ENCODE measurements around the gene TPP2.

Gene TPP2

DNA sequence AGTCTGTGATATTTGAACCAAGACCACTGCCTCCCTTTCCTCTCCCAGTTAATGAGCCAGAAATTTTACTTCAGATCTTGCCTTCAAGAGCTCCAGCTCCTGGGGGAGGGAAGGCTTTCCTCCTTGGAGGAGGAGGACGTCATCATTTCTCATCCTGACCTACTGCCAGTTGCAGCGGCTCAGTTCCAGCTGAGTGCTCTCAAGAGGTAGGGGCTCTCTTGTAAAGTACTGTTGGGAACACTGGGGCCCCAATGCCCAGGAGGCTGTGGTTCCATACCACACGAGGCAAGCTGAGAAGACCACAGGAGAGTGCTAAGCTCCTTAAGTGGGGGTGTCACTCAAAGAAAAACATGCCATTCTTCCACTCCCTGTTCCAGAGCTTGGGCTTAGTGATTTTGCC, 61.9 kb downstream of the TPP2 start:
- DNase-seq = no peak

DNA sequence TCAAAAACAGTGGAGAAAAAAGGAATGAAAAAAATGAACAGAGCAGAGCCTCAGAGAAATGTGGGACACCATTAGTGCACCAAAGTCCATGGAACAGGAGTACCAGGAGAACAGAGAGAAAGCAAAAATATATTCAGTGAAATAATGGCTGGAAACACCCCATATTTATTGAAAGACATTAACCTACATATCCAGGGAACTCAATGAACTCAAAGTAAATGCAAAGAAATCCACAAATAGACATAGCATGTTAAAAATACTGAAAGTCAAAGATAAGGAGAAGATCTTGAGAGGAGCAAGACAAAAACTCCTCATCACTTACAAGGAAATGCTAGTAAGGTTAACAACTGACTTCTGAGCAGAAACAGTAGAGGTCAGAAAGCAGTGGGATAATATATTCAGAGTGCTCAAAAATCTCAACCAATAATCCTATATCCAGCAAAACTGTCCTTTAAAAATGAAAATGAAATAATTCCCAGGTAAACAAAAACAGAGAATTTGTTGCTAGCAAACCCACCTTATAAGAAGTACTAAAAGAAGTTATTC, 62.5 kb downstream of the TPP2 start:
- no peak for DNase-seq

DNA sequence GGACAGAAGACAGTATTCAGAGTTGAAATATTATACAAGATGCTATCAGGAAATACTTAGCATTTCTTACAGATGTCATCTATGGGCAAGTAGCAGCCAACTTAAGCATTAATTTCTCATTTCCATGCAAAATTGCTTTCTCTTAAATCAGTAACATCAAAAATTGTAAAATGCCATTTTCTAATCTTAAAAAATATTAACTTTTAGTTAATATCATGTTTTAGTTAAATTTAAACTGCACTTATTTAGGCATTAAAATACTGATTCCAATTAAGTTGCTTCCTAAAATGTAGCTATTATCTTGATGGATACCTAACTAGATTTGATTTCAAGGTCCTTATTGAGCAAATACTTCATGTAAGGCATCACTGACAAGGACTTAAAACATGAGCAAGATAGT, 70.2 kb downstream of the TPP2 start:
- DNase-seq = no peak

DNA sequence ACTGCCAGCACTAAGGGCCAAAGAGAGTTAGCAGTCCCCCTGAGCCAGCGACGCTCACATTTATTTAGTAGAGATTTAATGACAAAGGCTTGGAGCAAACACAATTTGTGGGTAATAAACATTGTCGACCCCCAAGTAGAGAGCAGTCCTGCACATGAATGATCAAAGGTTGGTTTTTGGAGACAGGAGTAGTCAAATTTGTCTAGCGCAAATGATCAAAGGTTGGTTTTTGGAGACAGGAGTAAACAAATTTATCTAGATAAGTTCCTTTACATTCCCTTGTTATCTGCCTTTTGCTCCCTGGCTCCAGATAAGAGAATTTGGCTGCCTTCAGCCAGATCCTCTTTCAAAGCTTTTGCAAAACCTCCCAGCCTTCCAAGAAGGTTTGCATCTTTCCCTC, 71.1 kb downstream of the TPP2 start:
- no peak for DNase-seq

DNA sequence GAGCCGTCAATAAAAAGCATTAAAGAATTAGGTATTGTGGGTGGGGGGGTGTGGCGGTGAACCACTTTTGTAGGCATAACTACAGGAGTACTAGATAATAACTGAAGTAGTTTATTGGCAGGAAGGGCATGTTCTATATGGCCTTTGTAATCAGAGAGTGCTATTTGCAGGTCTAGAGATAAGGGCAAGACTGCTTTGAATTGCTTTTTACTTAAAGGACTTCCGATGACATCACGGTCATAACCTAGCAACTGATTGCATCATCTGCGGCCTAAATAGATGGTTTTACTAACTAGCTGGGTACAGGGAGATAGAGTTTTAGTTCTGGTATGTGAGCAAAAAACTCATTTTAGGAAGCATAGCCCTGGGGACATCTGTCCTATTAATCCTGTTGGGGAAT, 73.3 kb downstream of the TPP2 start:
- DNase-seq = no peak

DNA sequence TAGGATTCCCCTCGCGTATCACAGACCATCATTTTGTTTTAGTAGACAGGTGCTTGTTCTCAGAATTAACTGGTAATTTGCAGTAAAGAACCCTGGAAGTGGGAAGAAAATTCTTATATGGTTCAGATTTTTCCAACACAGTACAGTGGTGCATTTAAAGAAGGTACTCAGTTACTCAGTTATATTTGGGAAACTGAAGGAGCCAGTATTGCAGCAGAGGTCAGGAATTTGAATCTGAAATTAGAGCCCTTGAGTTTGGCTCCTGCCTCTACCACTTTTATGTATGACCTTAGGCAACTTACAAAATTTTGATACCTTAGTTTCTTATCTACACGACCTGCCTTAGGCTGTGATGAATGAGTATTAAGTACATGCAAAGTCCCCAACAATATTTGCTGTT, 78.3 kb downstream of the TPP2 start:
- DNase-seq = no peak

DNA sequence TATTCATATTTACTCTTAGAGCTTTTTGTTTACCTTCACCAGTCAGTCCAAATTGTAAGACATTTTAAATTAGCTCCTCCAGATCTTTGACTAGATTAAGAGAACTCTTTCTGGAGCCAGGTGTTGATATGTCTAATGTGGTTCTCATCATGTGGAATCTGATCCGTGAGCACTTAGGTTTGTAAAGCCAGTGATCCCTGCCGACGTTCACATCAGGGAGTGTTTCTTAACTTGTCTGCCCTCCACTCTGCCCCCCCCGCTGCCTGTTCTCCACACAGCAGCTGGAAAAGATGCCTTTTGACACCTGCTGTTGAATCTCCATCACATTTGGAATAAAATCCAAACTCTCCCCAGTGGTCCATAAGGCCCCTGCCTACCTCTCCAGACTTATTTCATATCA, 80.3 kb downstream of the TPP2 start:
- no peak for DNase-seq

DNA sequence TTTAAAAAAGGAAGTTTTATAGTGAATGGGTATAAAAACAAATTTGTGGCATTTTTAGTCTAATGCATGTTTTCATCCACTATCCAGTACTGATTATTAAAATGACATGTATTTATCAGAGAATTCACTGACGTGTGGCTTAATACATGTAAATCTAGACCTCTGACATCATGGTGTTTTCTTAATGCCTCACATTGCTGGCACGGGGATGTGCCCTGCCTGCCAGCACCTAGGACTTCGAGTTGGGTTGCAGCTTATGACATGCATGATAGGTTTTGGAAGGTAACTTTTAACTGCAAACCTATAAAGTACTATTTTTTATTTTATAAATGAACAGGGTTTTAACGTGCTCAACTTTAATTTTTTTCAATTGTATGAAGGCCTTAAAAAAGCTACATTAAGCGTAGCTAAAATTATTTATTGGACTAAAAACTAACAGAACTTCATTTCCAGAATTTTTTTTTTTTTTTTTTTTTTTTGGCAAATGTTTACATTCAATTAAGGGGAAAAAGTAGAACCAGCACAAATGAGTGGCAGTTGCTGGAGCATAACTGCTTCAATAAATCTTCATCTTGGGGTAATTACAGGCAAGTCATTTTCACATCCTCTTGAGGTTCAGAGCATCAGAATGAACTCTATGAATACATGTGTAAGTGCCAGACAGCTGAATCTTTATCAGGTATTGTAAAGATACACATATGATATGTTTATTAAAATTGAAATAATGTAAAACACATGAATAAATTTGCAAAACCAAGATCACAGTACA, 81.7 kb downstream of the TPP2 start:
- no peak for DNase-seq

DNA sequence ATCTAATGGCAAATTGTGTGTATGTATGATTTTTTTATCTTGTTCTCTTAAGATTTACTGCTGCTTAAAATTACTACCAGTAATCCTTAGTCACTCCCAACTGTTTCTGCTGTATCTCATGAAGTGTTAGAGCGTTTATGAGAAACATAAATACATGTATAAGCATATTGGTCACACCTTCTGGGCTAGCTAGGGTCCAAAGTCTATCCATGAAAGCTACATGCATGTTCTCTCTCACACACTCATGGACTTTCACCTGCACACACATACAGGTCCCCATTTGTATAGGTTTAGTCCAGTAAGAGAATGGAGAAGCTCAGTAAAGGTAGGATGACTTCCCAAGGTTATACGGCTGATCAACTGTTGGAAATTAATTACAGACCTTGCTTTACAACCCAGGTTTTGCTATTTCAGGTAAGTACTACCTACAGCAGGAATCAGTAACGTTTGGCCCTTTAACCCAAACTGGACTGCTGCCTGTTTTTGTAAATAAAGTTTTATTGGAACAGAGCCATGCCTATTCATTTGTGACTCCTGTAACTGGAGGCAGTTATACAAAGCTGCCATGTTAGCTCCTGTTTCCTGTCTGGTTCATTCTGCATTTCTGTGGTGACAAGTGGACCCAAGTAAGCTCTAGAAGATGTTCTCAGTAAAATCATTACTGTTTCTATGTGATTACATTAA, 82.8 kb downstream of the TPP2 start:
- no peak for DNase-seq

DNA sequence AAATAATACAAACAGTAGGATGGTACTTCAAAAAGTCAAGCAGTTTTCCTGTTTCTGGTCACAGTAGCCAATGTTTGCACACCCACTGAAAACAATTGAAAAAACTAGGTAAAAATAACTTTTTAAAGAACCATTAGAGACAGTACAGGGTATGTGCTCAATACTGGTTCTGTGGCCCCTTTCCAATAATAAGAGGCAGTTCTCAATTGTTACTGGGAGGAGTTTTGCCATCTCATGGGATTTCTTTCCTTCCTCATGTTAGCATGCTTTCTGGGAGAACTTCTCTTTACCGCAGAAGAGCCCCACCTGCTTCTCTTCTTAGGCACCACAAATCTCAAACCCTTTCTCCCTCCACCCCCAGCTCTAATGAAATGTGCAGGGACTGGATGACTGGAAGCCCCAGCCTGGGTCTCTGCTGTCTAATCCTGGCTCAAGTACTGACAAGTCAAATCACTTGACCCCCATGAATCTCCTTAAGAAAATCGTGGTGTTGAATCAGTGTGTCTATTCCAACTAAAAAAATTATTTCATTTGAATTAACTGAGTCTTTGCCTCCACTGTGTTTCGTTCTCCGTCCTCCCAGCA, 83.4 kb downstream of the TPP2 start:
- no peak for DNase-seq

DNA sequence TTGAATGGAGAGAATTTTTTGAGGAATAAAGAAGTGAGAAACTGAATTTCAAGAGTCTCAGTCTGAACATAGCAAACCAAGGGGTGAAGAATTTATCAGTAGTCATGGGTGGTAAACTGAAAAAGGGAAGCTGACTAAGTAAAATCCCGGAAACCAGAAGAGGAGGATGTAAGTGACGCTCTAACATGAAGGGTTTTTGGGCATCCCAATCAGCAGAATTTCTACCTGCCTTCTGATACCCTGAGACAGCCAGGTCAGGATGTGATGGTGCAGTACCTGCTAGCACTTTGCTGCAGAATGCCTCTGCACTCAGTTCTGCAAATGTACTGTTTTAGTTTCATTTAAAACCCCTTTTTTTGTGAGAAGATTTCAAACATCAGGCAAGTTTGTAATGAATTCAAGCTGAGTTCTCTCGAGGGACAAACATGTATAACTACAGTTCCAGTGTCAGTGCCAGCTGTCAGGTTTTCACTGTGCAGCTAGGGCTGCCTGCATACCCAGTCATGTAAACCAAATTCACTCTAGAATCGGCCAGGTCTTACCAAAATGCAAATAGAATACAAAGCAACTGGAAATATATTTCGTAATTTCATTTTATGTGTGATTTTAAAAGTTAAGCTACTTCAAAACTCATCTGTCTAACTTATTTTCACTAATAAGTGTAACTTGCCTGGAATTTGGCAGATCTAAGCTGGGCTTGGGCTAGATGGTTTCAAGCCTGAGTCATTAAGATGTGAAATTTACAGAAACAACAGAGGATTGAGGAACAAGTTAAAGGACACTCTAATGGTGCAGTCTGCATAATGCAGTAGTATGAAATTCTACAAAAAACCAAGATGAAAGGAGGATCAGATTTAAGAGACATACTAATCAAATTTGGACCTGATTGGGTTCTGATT, 84.3 kb downstream of the TPP2 start:
- DNase-seq = no peak

DNA sequence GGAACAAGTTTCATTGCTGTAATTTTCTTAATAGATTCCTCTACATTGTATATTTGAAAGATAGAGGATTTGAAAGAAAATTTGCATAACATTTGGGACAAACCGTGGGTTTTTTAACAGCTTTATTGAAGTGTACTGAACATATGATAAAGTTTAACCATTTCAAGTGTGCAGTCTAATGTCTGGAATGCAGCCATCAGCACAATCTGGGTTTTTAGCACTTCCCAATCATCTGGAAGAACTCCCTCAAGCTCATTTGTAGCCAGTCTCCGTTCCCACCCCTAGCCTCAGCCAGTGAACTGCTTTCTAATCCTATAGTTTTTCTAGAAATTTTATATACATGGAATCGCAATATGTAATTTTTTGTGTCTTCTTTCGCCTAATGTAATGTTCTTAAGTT, 85.4 kb downstream of the TPP2 start:
- no peak for DNase-seq

DNA sequence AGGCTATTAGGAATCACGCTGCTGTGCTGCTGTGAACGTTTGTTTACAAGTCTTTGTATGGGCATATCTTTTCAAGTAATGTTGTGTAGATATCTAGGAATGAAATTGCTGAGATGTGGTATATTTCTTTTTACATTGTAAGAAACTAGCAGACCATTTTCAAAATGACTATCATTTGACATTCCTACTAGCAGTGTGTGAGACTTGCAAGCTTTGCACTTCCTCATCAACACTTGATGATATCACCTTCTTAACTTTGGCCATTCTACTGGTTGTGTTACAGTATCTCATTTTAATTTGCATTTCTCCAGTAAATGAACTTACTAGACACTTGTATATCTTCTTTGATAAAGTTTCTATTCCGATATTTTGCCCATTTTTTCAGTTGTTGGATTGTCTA, 85.9 kb downstream of the TPP2 start:
- no peak for DNase-seq

DNA sequence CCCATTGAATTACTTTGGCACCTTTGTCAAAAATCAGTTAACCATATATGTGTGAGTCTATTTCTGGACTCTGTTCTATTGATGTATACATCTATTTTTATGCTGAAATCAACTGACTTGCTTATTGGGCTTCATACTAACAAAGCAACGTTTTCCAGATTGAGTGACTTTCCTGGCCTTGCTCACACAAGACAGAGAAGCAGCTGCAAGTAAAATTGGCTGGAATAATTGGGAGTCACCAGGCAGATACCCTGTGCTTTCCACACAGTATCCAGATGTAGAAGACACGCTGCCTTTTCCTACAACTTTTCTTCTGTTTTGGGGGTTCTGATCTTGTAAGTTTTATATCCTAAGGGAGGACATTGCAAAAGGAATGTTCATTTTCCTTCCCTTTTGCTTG, 86.9 kb downstream of the TPP2 start:
- no peak for DNase-seq

DNA sequence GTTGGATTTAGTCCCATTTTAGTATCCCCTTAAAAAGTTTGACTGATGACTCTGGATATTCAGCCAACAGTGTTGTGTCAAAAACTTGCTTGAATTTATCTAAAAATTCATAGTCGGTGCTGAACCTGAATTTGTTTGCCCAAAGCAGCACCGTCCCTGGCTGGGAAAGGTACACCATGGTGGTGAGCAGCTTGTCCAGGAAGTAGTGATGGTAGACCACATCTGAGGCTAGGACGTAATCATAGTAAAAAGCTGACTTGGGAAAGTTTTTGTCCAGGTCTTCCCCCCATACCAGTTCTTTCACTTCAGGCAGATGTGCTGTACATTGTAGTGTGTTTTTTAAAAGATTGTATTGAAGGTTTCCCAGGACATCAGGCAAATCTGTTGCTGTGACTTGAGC, 89.2 kb downstream of the TPP2 start:
- DNase-seq = no peak

DNA sequence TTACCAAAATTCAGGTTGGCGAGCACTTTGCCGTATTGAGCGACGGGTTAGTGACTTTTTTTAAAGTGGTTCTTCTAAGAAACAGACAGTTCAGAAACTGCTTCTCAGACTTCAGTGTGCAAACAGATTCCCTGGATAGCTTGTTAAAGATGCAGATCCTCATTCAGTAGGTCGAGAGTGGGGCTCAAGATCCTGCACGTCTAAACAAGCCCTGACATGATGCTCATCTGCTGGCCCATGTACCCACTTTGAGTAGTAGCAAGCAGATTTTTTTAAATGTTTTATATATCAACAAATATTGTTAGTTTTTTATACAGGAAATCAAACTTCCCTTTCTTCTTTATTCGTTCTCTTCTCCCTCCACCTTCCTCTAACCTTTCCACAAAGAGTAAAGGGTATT, 90.7 kb downstream of the TPP2 start:
- no peak for DNase-seq

DNA sequence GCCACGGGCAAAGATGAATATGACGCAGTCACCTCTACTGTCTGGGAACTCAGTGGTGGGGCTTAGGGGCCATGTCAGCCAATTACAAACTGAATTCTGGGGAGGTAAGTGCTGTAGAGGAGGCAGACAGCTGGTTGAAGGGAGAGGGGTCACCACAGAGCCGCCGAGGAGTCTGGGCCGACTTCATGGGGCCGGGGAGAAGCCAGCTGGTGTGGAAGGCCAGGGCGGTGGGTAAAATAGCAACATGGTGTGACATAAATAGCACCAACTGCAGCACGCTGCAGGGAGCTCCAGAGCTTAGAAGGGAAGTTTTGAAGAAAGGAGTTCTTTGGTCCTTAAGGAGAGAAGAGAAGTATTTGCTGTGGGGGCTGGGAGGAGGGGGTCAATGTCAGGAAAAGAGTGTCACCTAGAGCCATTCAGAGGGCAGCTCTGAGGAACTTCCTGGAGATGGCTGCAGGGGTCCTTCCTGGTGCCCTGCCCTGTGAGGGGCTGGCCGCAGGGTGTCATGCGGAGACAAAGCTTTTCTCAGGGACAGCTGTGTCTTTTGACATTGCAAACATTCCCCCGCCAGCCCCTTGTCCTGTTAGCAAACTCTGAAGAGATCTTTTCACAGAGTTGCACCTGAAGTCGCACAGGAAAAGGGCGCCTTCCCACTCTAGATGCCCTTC, 91.7 kb downstream of the TPP2 start:
- DNase-seq = no peak

DNA sequence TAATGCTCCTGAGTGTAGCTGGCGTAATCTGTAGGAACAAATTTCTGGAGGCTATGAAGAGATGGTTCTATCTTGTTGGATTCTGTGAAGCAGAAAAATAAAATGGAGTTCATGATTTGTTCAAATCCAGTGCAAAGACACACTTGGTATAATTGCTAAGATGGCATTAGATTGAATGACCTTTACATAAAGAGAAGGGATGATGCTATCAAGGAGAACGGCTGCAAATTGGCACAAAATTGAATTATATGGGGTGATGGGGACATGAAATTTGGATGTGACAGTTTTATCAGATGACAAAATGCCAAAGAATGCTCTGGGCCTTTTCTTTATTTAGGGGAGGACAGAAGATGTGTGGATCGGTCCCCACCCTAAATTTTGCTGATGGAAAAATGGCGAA, 94.1 kb downstream of the TPP2 start:
- no peak for DNase-seq

DNA sequence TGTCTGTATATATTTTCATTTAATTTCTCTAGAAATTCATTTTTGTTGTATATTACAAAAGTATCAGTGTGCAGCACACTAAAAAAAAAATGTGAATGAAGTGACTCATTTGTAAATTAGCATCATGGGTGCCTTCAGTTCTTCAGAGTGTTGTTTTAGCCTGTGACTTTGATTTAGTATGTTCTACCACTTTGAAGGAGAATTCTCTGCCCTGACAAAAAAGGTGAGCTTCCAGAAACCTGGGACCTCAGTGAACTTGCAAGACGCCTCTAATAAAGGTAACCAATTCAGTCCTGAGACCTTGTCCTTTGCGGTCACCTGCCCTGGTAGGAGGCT, 95.7 kb downstream of the TPP2 start:
- no peak for DNase-seq

DNA sequence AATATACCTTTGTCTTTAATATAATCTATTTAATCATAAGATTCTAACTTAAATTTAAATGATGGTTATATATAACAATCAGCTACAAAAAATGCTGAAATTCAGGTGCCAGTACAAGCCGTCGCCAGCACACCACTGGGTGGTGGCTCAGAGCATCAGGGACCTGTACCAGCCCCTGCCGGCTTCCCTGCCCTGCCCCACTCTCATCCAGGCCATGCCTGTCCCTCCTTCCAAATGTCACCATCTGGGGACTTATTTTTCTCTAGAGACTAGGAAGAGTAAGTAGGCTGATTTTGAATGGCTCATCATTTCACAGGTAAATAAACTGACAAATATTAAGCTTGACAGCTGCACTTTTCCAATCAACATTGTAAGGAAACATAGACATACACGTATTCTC, 96.5 kb downstream of the TPP2 start:
- DNase-seq = no peak

DNA sequence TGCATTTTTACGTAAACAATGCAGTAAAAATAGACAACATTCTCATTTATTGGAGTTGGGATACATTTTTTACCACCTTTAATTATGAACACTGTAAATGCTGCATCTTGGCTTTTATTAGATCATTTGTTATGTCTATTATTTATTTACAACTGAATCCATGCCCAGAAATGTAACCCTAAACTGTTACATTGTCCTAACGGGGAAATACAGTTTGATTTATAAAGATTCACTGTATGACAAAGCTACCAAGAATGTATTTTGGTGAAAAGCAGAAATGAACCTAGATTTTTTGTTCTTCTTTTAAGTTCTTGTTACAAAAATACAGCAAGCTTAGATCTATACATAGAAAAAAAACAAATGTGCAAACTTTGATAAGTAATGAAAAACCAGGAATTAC, 97.0 kb downstream of the TPP2 start:
- no peak for DNase-seq

DNA sequence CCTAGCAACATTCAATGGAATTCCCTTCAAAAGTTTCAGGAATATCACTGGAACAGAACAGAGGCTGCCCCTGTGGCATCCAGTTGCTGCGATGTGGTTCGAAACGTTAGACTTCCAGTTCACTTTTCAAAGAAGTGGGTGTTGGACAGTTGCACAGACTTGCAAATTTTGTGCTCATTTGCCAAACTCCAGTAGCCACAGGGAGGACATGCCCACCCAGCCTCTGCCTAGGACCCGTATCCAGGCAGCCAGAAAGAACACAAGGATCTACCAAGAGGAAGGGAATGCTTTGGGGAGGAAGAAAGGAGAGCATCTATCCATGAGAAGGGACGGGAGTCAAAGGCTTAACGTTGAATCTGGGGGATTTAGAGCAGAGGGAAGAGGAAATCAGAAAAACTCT, 98.2 kb downstream of the TPP2 start, which contains the start of gene METTL21C:
Gene METTL21C, minus strand, starts transcription at position 108 of the 400 bp plus-strand sequence. CDS start 546 bp downstream, outside the sequence.
- DNase-seq = no peak

DNA sequence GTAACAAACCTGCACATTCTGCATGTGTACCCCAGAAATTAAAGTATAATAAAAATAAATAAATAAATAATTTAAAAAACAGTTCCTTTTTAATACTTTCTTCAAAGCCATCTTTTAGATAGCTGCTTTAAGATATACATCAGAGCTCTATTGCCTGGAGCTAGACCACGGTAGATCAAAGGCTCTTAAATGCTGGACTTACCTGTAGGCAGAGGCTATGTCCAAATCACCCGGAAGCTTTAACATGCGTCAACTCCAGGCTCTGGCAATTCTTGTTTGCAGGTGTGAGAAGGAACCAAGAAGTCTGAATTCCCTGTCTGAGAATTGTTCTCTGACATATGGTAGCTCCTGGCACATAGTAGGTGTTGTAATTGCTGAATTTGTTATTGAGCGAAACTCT, 99.7 kb downstream of the TPP2 start:
- DNase-seq = no peak

Measured in NCI-H2029 (cell line).